ACHN (cell line): ENCODE data around the gene TCP11.

ENCODE experiments used
- DNase-seq: peaks from one replicate; pipeline ENCODE4 v3.0.0-alpha.2; 2015
- in situ Hi-C: cut with HindIII; loops from 2 replicates; pipeline ENCODE4 v1.10.0; 2017; ENCODE audit warnings: low sequenced_read_pairs, low pct_ligation_motif_present, low pct_unique_long_range_greater_than_20kb

Gene TCP11

DNA sequence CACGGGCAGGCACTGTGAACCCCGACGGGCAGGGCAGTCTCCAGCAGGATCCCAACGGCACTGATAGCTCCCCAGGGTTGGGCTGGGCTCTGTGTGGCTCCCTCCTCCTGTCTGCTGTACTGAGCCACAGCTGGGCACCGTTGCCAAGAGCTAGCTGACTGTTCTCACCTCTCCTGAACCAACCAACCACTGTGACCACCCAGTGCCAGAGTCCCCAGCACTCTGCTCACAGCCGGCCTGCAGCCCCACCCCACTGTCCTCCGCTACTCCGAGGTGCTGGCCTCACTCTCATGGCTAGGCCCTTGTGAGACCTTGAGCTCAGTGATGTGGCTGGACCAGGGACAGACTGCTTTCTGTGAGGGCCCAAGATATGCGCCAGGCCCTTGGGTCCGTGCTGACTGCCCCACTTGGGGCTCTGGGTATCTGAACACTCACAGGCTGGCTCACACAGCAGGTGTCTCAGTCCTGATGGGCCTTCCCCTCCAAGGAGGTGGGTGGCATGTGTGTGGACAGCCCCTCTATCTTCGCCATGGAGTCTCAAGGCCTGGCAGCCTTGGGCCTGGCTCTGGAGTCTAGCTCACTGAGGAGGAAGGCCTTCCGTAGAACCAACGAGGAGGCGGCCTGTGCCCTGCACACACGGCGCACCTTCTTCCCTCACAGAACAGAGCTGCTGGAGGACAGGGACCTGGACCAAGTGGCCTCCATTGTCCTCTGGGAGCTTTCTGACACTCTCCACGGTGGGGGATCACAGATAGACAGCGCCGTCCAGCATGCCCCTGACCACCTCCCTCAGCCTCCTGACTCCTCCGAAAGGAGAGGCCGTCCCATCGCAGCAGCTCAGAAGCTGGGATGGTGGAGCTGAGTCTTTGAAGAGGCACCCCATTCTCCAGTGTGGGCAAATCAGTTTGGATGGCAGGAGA is 53.5 kb downstream of the TCP11 start:
- in situ Hi-C loops: no loop called here
- no peak for DNase-seq

- in situ Hi-C loops: no loop called here
- no peak for DNase-seq
These were observed 54.3 kb downstream of the TCP11 start for GRCh38 chr6:35086636-35087360.

- DNase-seq: no peak
- in situ Hi-C loops: no loop called here
These were observed 54.9 kb downstream of the TCP11 start for GRCh38 chr6:35086282-35086632.

GRCh38 chr6:35085359-35086281 is 55.5 kb downstream of the TCP11 start:
- no peak for DNase-seq
- in situ Hi-C loops: no loop called here

GRCh38 chr6:35084511-35085203 is 56.5 kb downstream of the TCP11 start:
- in situ Hi-C loops: no loop called here
- DNase-seq: no peak

DNA sequence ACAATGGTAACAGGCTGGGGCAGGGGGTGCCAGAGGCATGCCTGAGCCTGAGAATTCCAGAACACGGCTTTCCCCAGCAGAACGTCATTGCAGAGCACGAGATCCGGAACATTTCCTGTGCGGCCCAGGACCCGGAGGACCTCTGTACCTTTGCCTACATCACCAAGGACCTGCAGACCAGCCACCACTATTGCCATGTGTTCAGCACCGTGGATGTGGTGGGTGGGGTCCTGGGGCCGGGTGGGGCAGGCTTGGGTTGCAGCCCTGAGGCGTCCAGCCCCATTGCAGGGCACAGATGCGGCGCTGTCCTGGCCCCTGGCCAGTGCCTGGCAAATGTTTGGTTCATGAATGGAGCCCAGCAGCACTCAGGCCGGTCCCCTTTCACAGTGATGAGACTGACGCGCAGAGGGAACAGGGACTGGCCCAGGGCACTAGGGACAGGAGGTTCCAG is 57.1 kb downstream of the TCP11 start:
- in situ Hi-C loops: no loop called here
- no peak for DNase-seq

DNA sequence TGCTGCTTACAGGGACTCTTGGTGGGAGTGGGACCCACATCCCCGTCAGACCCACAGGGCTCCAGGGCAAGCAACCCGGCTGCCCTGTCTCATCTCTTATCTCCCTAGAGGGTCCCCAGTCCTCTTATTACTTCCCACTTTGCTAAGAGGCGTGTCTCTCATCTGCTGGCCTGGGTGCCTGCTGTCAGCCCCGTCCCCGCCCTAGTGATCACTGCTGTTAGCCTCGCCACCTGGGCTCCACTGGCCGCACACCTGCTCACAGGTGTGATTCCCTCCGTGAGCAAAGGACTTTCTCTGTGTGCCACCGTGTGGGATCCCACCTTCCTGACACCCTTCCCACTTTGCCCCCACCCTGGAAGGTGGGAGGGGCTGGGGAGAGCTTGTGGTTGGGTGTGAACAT is 57.6 kb downstream of the TCP11 start:
- DNase-seq: no peak
- in situ Hi-C loops: no loop called here

GRCh38 chr6:35082733-35083403 is 58.3 kb downstream of the TCP11 start:
- DNase-seq: no peak
- in situ Hi-C loops: no loop called here

GRCh38 chr6:35082046-35082732 is 59.0 kb downstream of the TCP11 start:
- in situ Hi-C loops: no loop called here
- DNase-seq: no peak

DNA sequence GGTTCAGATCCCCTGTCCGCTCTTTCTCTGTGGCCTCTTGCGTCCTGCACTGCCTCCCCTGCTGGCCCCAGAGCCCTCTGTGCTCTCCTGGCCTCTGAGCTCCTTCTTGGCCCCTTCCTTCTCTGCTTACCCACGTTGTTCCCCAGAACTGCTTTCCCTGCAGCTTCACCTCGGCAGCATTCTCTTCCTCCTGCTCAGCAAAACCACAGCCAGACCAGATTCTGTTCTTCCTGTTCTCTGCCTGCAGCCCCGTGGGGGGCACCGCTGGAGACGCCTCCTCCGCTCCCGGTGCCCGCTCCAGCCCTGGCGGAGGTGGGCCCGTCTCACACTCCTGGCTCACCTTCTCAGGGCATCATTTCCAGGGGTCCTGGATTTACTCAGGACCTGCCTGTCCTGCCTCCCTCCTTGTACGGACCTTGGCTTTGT is 59.7 kb downstream of the TCP11 start:
- in situ Hi-C loops: no loop called here
- no peak for DNase-seq

DNA sequence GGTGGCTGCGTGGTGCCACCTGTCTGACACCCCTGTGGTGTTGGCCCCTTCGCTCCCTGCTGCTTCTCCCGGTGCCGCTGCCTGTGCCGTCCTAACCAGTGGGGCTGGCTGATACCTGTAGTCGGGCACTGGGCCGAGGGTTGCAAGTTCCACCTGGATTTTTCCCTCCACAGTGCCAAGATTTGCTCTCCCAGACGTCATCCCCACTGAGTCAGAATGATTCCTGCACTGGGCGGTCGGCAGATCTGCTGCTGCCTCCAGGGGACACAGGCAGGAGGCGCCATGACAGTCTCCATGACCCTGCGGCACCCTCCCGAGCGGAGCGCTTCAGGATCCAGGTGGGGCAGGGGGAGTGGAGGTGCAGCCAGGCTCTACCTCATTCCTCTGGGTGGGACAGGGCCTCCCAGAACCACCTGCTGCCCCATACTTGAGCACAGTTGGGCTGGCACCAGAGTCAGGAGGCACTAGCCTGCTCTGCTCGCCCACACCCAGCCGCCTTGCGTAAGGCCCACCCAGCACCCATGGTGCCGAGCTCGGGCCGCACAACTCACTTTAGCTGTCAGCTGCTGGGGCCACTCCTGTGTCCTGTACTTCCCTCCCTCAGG is 60.2 kb downstream of the TCP11 start:
- in situ Hi-C loops: no loop called here
- DNase-seq: no peak

DNA sequence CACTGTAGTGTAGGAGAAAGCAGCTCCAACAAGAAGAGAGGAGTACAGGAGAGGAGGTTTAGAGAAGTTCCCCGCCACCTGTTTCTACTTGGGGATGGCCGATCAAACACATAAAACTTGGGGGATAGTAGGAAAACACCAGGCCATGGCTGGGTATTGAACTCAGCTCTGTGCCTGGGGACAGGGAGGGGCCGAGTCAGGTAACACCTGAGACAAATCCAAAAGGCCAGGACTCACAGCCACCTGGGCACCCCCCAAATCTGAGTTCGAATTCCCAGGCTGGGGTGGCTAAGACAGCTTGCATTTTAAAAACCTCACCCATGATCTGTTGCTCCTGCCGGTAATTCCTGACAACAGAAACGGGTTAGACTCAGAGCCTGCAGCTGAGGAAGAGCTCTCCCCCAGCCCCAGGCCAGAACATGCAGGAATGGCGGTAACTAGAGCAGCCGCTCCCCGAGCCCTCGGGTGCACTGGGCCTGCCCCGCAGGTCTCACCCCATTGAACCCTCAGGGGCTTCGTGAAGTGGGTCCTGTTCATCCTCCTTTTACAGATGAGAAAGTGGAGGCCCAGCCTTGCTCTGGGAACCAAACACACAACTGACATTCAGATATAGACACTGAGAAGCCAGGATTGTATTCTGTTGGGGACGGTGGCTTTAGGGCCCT is 61.0 kb downstream of the TCP11 start:
- no peak for DNase-seq
- in situ Hi-C loops: no loop called here

DNA sequence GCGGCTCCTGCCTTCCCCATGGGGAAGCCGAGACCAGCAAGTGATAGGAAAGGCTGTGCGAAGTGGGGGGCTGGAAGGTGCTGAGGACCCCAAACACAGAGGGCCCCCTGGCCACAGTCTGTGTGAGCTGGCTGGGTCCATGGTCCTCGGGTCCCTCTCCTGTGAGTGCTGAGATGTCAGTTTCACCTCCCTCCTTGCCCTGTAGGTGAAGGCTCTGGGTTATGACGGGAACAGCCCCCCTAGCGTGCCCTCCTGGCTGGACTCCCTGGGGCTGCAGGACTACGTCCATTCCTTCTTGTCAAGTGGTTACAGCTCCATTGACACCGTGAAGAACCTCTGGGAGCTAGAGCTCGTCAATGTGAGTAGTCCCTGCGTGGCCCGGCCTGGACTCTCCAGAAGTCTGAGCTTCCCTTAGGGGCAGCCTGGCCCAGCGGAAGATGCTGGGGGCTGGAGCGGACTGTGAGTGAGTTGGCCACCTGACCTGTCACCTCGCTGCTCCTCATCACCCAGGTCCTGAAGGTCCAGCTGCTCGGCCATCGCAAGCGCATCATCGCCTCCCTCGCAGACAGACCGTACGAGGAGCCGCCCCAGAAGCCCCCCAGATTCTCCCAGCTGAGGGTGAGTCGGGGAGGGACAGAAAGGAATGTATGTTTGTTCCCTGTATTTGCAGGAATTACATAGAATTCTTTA is 61.7 kb downstream of the TCP11 start:
- DNase-seq: no peak
- in situ Hi-C loops: no loop called here

DNA sequence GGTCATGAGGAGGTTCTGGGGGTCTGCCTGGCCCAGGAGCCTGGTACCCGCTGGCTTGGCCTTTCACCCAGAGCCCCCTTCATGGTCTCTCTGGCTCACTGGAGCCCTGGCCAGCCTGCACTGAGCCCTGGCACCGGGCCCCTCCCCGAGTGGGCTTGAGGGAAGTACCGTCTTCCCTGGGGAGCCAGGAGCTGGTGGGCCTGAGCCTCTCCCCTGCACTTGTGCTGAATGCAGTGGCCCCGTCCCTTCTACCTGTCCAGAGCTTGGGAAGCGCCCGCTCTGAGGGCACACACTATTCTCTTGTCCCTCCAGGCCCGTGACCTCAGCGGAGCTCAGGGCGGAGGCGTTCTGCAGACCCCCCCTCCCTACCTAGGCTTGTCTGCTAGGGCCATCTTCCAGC is 62.2 kb downstream of the TCP11 start:
- in situ Hi-C loops: no loop called here
- no peak for DNase-seq

GRCh38 chr6:35078226-35078850 is 62.8 kb downstream of the TCP11 start:
- DNase-seq: no peak
- in situ Hi-C loops: no loop called here

- in situ Hi-C loops: no loop called here
- DNase-seq: no peak
These were observed 63.4 kb downstream of the TCP11 start for GRCh38 chr6:35077713-35078105.
